Mucosa of rectum (tissue), 2 donors: ENCODE results near the gene SIGLEC1.

ENCODE experiments used
- H3K27ac ChIP-seq, 2 donors: one replicate each; pipeline ENCODE4 v1.7.0; 2013; ENCODE audit warnings: inconsistent platforms in 2 of 2, low read depth in 2 of 2, low read length in 2 of 2
- H3K27me3 ChIP-seq, 2 donors: one replicate each; pipeline ENCODE4 v1.7.0; 2013; ENCODE audit warnings: low read length in 2 of 2; ENCODE audit not compliant: control insufficient read depth in 2 of 2, insufficient read depth in 2 of 2
- H3K36me3 ChIP-seq, 2 donors: one replicate each; pipeline ENCODE4 v1.7.0; 2013; ENCODE audit warnings: low read length in 2 of 2; ENCODE audit not compliant: control insufficient read depth in 2 of 2, insufficient read depth in 2 of 2
- H3K4me1 ChIP-seq, 2 donors: one replicate each; pipeline ENCODE4 v1.7.0; 2013; ENCODE audit warnings: low read length in 2 of 2, mild to moderate bottlenecking in 1 of 2; ENCODE audit not compliant: control insufficient read depth in 2 of 2, insufficient read depth in 2 of 2
- H3K4me3 ChIP-seq, 2 donors: one replicate each; pipeline ENCODE4 v1.7.0; 2013; ENCODE audit warnings: low read length in 2 of 2
- H3K9ac ChIP-seq, 2 donors: one replicate each; pipeline ENCODE4 v1.7.0; 2013; ENCODE audit warnings: low read length in 2 of 2, low read depth in 1 of 2, mild to moderate bottlenecking in 1 of 2
- H3K9me3 ChIP-seq, 2 donors: one replicate each; pipeline ENCODE4 v1.7.0; 2013; ENCODE audit warnings: low read length in 2 of 2; ENCODE audit not compliant: control insufficient read depth in 2 of 2
- donor health status: healthy.
- donor health status: Normal muscosa, but diverticular disease.

SIGLEC1 gene

DNA sequence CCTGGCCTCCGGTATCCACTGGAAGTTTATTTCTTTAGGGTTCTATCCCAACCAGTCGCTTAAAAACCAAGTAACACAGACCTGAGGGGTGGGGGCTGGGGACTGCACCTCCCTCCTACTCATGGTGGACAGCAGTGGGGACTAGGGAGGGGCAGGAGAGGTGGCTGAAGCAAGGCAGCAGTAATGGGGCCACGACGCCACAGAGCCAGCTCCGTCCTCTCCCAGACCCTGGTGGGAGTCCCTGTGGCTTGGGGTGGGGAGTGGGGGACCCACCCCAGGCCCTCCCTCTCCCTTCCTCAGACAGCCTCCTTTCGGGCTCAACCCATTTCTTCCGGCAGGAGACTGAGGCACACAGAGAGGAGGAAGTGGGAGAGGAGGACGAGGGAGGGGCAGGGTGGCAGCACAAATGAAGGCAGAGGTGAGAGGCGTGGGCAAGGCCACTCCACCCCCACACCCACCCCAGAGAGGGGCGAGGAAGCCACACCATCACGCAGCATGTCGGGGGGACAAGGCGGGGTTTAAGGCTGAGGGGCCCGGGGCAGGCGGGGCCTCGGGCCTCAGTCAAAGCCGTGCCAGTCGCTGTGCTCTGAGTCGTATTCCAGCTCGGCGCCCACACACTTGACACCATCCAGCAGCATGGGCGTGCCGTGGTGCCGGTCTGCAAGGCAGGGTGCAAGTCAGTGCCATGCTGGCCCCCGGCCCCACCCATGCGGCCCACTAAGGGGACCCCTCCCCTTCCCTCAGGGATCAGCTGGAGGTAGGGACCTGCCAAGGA lies 41.3 kb upstream of the SIGLEC1 start:
- peaks cover 0 to 8% of the 10 kb centered on the region in 2 donors for H3K27me3 ChIP-seq
- no peak overlapping the region for H3K9ac ChIP-seq
- no peak overlapping the region for H3K27ac ChIP-seq
- H3K9me3 ChIP-seq = no peaks in the 10 kb centered on the region
- H3K4me1 ChIP-seq = peaks cover 0 to 5% of the 10 kb centered on the region in 2 donors
- H3K4me3 ChIP-seq = no peak overlapping the region
- peaks cover 0 to 10% of the 10 kb centered on the region in 2 donors for H3K36me3 ChIP-seq

DNA sequence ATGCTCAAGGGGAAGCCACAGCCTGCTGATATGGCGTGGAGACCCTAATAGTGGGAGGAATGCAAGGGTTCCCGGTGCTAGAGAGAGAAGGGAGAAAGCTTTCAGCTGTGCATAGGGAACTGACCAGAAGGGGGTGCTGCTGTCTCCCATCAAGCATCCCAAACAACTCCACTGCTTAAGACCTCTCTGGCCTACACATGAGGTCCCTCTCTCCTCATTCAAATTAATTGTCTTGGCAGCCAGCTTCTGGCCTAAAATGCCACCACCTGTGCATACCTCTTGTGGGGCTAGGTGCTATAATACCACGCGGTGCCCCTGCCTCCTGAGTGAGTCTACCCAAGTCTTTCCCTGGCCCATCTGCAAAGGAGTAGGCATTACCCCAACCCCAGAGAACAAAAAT lies 40.7 kb upstream of the SIGLEC1 start:
- no peak overlapping the region for H3K4me3 ChIP-seq
- peaks cover 0 to 12% of the 10 kb centered on the region in 2 donors for H3K27me3 ChIP-seq
- peaks cover 0 to 5% of the 10 kb centered on the region in 2 donors for H3K4me1 ChIP-seq
- H3K36me3 ChIP-seq = peaks cover 0 to 6% of the 10 kb centered on the region in 2 donors
- no peaks in the 10 kb centered on the region for H3K9me3 ChIP-seq
- no peak overlapping the region for H3K9ac ChIP-seq
- no peak overlapping the region for H3K27ac ChIP-seq

DNA sequence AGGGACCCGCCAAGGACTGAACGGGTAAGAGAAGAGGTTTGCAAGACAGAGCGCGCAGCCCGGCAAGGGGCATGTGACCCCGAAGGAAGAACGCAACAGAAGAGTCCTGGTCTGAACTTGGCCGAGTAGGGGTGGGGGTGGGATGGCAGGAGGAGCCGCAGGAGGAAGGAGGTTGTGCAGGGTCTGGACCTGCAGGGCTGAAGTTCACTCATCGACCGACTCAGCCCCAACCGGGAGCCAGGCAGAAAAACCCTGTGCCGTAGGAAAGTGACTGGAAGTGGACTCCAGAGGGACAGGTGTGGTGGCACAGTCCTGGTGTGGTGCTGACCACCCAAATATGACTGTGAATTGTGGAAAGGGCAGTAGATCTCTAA lies 40.0 kb upstream of the SIGLEC1 start:
- Histone ChIP-seq H3K4me1 (peaks cover 0 to 5% of the 10 kb centered on the region in 2 donors), H3K27me3 (peaks cover 0 to 12% of the 10 kb centered on the region in 2 donors), H3K4me3 (peak overlapping the region; percentile 20 to 56), H3K36me3 (peaks cover 0 to 3% of the 10 kb centered on the region in 2 donors), H3K27ac (no peak overlapping the region), H3K9ac (no peak overlapping the region), H3K9me3 (no peaks in the 10 kb centered on the region)

DNA sequence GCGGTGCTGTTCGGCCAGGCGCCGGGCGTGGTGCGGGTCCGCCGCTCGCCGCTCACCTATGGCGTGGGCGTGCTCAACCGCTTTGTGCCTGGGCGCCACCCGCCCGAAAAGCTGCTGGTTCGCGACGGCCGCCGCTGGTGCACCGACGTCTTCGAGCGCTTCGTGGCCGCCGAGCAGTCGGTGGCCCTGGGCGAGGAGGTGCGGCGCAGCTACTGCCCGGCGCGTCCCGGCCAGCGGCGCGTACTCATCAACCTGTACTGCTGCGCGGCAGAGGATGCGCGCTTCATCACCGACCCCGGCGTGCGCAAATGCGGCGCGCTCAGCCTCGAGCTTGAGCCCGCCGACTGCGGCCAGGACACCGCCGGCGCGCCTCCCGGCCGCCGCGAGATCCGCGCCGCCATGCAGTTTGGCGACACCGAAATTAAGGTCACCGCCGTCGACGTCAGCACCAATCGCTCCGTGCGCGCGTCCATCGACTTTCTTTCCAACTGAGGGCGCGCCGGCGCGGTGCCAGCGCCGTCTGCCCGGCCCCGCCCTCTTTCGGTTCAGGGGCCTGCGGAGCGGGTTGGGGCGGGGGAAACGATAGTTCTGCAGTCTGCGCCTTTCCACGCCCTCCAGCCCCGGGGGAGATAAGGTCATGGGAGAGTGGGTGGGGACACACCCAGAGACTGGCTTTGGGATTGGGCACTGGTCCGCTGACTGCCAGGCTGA lies 39.4 kb upstream of the SIGLEC1 start:
- Histone ChIP-seq H3K9ac (no peak overlapping the region), H3K27me3 (peaks cover 4 to 12% of the 10 kb centered on the region in 2 donors), H3K4me1 (peaks cover 0 to 5% of the 10 kb centered on the region in 2 donors), H3K4me3 (peak overlapping the region; percentile 20 to 56), H3K36me3 (peaks cover 0 to 3% of the 10 kb centered on the region in 2 donors), H3K9me3 (no peaks in the 10 kb centered on the region), H3K27ac (no peak overlapping the region)

DNA sequence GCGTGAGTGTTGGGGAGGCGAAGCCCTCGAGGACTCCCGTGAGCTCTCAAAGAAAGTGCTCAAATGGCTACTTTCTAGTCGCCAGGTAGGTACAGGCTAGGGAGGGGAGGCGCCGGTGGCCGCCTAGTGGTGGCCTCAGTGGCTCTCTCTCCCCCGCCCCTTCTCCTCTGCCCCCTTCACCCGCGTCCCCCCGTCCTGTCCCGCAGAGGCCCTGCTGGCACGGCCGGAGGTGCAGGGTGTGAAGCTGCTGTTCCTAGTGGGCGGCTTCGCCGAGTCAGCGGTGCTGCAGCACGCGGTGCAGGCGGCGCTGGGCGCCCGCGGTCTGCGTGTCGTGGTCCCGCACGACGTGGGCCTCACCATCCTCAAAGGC lies 38.9 kb upstream of the SIGLEC1 start:
- no peak overlapping the region for H3K27ac ChIP-seq
- peaks cover 4 to 12% of the 10 kb centered on the region in 2 donors for H3K27me3 ChIP-seq
- H3K36me3 ChIP-seq = peaks cover 0 to 3% of the 10 kb centered on the region in 2 donors
- no peaks in the 10 kb centered on the region for H3K9me3 ChIP-seq
- no peak overlapping the region for H3K4me3 ChIP-seq
- H3K9ac ChIP-seq = no peak overlapping the region
- peaks cover 0 to 5% of the 10 kb centered on the region in 2 donors for H3K4me1 ChIP-seq

DNA sequence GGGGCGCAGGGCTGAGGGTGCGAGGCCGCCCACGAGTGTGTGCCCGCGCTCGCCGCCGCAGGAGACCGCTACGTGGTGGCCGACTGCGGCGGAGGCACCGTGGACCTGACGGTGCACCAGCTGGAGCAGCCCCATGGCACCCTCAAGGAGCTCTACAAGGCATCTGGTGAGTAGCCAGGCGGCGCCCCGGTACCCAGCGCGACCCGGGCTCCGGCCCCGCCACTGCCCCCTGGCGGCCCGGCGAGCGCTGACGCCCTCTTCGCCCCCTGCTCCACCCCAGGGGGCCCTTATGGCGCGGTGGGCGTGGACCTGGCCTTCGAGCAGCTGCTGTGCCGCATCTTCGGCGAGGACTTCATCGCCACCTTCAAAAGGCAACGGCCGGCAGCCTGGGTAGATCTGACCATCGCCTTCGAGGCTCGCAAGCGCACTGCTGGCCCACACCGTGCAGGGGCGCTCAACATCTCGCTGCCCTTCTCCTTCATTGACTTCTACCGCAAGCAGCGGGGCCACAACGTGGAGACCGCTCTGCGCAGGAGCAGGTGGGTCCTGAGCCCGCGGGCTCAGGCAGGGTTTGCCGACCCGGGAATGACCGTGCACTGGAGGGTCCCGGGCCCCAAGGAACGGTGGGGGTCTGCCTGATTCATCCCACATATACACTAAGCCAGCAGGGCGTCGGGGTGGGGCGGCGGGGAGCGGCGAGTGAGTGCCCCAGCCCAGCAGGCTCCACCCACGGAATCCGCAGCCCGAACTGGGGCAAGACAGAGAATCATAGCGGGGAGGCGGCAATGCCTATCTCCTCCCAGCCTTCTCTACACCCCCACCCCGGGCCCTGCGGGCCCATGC lies 37.5 kb upstream of the SIGLEC1 start:
- Histone ChIP-seq H3K27me3 (peaks cover 4 to 15% of the 10 kb centered on the region in 2 donors), H3K4me3 (no peak overlapping the region), H3K9ac (no peak overlapping the region)

DNA sequence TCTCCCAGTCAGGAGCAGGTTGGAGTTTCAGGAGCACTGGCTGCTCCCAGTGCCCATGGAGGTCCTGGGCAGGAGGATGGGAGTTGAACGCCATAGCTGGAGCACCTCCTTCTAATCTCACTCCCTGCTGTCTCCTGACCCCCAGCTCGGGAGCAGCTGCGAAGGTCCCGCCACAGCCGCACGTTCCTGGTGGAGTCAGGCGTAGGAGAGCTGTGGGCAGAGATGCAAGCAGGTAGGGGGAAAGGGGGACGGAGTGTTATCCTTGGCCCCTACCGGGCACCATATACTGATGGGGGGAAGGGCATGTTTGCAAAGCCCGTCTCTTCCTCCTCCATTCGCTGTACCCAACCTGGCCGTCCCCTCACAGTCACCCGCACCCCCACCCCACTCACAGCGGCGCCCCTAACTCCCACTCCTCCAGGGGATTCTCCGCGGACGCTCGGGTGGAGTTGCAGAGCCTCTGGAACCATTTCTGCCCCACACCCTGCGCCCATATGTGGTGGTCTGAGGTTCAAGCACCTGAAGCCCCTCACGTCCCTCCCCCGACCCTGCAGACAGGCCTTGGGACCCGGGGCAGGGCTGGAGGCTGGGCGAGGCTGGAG lies 36.8 kb upstream of the SIGLEC1 start:
- H3K4me1 ChIP-seq = peaks cover 0 to 5% of the 10 kb centered on the region in 2 donors
- H3K4me3 ChIP-seq = no peak overlapping the region
- H3K27me3 ChIP-seq = peaks cover 6 to 15% of the 10 kb centered on the region in 2 donors

More for the DNA sequence above, 37.5 kb upstream of the SIGLEC1 start:
- Histone ChIP-seq H3K9me3 (no peaks in the 10 kb centered on the region), H3K36me3 (peaks cover 0 to 1% of the 10 kb centered on the region in 2 donors), H3K27ac (no peak overlapping the region), H3K4me1 (peaks cover 0 to 5% of the 10 kb centered on the region in 2 donors)

DNA sequence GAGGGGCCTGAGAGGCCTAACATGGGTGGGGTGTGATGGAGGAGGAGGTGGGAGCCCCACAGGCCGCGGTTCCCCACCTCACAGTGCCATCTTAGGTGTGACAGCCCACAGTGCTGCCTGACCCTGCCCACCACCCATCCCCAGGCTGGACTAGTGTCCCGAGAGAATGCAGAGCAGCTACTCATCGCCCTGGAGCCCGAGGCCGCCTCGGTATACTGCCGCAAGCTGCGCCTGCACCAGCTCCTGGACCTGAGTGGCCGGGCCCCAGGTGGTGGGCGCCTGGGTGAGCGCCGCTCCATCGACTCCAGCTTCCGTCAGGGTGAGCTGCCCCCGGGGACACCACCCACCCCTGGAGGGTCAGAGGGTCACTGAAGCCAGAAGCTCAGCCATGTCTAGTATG lies 35.7 kb upstream of the SIGLEC1 start:
- no peak overlapping the region for H3K9ac ChIP-seq
- H3K9me3 ChIP-seq = no peaks in the 10 kb centered on the region
- H3K4me3 ChIP-seq = no peak overlapping the region
- H3K36me3 ChIP-seq = no peaks in the 10 kb centered on the region
- peaks cover 0 to 5% of the 10 kb centered on the region in 2 donors for H3K4me1 ChIP-seq
- H3K27me3 ChIP-seq = peaks cover 9 to 15% of the 10 kb centered on the region in 2 donors
- H3K27ac ChIP-seq = no peak overlapping the region

More for the DNA sequence above, 36.8 kb upstream of the SIGLEC1 start:
- Histone ChIP-seq H3K9ac (no peak overlapping the region), H3K9me3 (no peaks in the 10 kb centered on the region), H3K36me3 (no peaks in the 10 kb centered on the region), H3K27ac (no peak overlapping the region)

DNA sequence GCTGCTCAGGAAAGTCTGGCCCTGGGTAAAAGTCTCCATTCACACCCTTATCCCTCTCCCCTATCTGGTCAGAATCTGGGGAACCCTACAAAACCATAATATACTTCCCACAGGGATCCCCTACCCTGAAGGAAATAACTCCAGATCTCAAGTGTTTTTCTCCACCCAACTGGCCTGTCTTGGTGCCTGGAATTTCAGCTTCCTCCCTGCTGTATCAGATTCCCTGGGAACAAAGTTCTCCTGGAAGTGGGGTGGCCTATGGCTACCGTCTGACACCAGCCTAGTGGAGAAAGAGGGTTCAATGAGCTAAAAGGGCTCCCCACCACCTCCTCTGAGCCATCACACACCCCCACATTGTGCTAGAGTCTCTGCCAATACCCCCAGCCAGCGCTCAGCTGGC lies 35.1 kb upstream of the SIGLEC1 start:
- Histone ChIP-seq H3K4me3 (no peak overlapping the region), H3K9me3 (no peaks in the 10 kb centered on the region), H3K4me1 (peaks cover 0 to 5% of the 10 kb centered on the region in 2 donors), H3K36me3 (no peaks in the 10 kb centered on the region), H3K9ac (no peak overlapping the region), H3K27me3 (peaks cover 9 to 15% of the 10 kb centered on the region in 2 donors), H3K27ac (no peak overlapping the region)
